H1 (cell line): ENCODE data around the gene PTPN21. TPM values are rescaled to one million over a fixed set of nuclear protein-coding genes. Genes with fewer than 3 reads are reported as not detected.

Experiments
- CTCF ChIA-PET: fragments of 300-600 bp; sonication (Branson Sonifier 250); formaldehyde crosslinking; loops from one replicate; lab custom pipeline; 2021; ENCODE audit not compliant: partially characterized antibody; lab: Charles Lee
- POLR2A ChIA-PET: fragments of 300-600 bp; sonication (Branson Sonifier 250); formaldehyde crosslinking; loops from one replicate; lab custom pipeline; 2021; ENCODE audit warnings: inconsistent platforms; ENCODE audit not compliant: partially characterized antibody; lab: Charles Lee
- DNase-seq, 2 experiments: peaks; one replicate each; pipeline versions ENCODE4 v3.0.0 to v3.0.0-alpha.2; 2010 to 2022; ENCODE audit warnings: low spot score in 2 of 2, low read depth in 1 of 2, mixed read lengths in 1 of 2
- FAIRE-seq: peaks from 2 replicates; lab custom pipeline; 2011; peaks lifted over from hg19 to GRCh38; lab: Jason Lieb, UNC
- H2AFZ ChIP-seq: 2 replicates; pipeline ENCODE4 v1.8.1; 2012; ENCODE audit warnings: low read length, inconsistent platforms
- H2AK5ac ChIP-seq: 2 replicates; pipeline ENCODE4 v1.6.1; 2013; ENCODE audit warnings: low read depth, low read length
- H2BK120ac ChIP-seq: replicated peaks from 2 replicates; pipeline ENCODE3; 2013; ENCODE audit warnings: low read depth, low read length, inconsistent platforms
- H2BK12ac ChIP-seq: 2 replicates; pipeline ENCODE4 v1.6.1; 2013; ENCODE audit warnings: low read depth, low read length
- H2BK15ac ChIP-seq: 2 replicates; pipeline ENCODE4 v1.6.1; 2013; ENCODE audit warnings: low read length
- H2BK20ac ChIP-seq: 2 replicates; pipeline ENCODE4 v1.6.1; 2013; ENCODE audit warnings: low read length
- H2BK5ac ChIP-seq: 2 replicates; pipeline ENCODE4 v1.6.1; 2013; ENCODE audit warnings: low read depth, low read length
- H3K14ac ChIP-seq: 2 replicates; pipeline ENCODE4 v1.6.1; 2013; ENCODE audit warnings: inconsistent platforms; ENCODE audit not compliant: insufficient read length
- H3K18ac ChIP-seq: 2 replicates; pipeline ENCODE4 v1.6.1; 2013; ENCODE audit warnings: low read length; ENCODE audit errors: extremely low read depth
- H3K23ac ChIP-seq: 2 replicates; pipeline ENCODE4 v1.6.1; 2013; ENCODE audit warnings: inconsistent platforms; ENCODE audit not compliant: insufficient read length
- H3K23me2 ChIP-seq: 2 replicates; pipeline ENCODE4 v1.6.1; 2013; ENCODE audit warnings: low read depth, low read length
- H3K27ac ChIP-seq: 2 replicates; pipeline ENCODE4 v1.6.1; 2011; ENCODE audit warnings: low read depth, low read length, inconsistent platforms
- H3K27me3 ChIP-seq, 4 experiments: replicated peaks in 1 of 4; 1 replicate in 1 of 4; 2 replicates in 3 of 4; pipeline versions ENCODE4 v1.6.1 to v1.8.1; 2011 to 2013; ENCODE audit warnings: low read length in 3 of 4, mild to moderate bottlenecking in 3 of 4, inconsistent platforms in 2 of 4, mixed read lengths in 2 of 4, moderate library complexity in 1 of 4; ENCODE audit not compliant: control insufficient read depth in 3 of 4, insufficient read depth in 3 of 4; ENCODE audit errors: extremely low read depth in 1 of 4
- H3K36me3 ChIP-seq, 4 experiments: 2 replicates each; pipeline versions ENCODE4 v1.6.1 to v1.8.1; 2011 to 2013; ENCODE audit warnings: mild to moderate bottlenecking in 4 of 4, low read length in 3 of 4, moderate library complexity in 2 of 4, control low read depth in 1 of 4, inconsistent platforms in 1 of 4; ENCODE audit not compliant: insufficient read depth in 4 of 4, control insufficient read depth in 2 of 4
- H3K4ac ChIP-seq: replicated peaks from 2 replicates; pipeline ENCODE3; 2013; ENCODE audit warnings: low read length, low read depth, mixed read lengths, inconsistent platforms; ENCODE audit not compliant: insufficient read length
- H3K4me1 ChIP-seq, 4 experiments: replicated peaks in 1 of 4; 1 replicate in 1 of 4; 2 replicates in 3 of 4; pipeline versions ENCODE4 v1.6.1 to v1.8.1; 2011 to 2013; ENCODE audit warnings: low read length in 3 of 4, inconsistent platforms in 2 of 4, mixed read lengths in 1 of 4; ENCODE audit not compliant: insufficient read depth in 4 of 4, control insufficient read depth in 3 of 4
- H3K4me2 ChIP-seq, 2 experiments: 2 replicates each; pipeline versions ENCODE4 v1.6.1 to v1.8.1; 2011 to 2013; ENCODE audit warnings: low read depth in 2 of 2, low read length in 2 of 2, control low read depth in 1 of 2, inconsistent platforms in 1 of 2, mild to moderate bottlenecking in 1 of 2; ENCODE audit not compliant: insufficient read depth in 1 of 2
- H3K4me3 ChIP-seq, 4 experiments: fragments of 200-600, 300-600 bp in 1 of 4; sonication (generic), shearing (Covaris generic), sonication (Bioruptor Twin) in 1 of 4; 2 replicates each; pipeline versions ENCODE4 v1.5.1 to v1.8.1; 2011 to 2016; ENCODE audit warnings: low read length in 4 of 4, low read depth in 3 of 4, control low read depth in 2 of 4, inconsistent platforms in 2 of 4, mild to moderate bottlenecking in 2 of 4, mixed read lengths in 1 of 4, moderate library complexity in 1 of 4; ENCODE audit not compliant: insufficient read depth in 2 of 4; ENCODE audit errors: extremely low read depth in 1 of 4
- H3K56ac ChIP-seq: replicated peaks from 2 replicates; pipeline ENCODE3; 2013; ENCODE audit warnings: low read depth, mild to moderate bottlenecking, mixed read lengths, low read length, inconsistent platforms; ENCODE audit not compliant: insufficient read length
- H3K79me1 ChIP-seq: 2 replicates; pipeline ENCODE4 v1.6.1; 2013; ENCODE audit warnings: low read depth, low read length, control low read depth
- H3K79me2 ChIP-seq, 2 experiments: 2 replicates each; pipeline versions ENCODE4 v1.6.1 to v1.8.1; 2012 to 2013; ENCODE audit warnings: low read length in 2 of 2, mild to moderate bottlenecking in 2 of 2, inconsistent platforms in 1 of 2; ENCODE audit not compliant: insufficient read depth in 2 of 2, control insufficient read depth in 1 of 2
- H3K9ac ChIP-seq, 4 experiments: replicated peaks in 1 of 4; 1 replicate in 1 of 4; 2 replicates in 3 of 4; pipeline versions ENCODE4 v1.6.1 to v1.8.1; 2011 to 2013; ENCODE audit warnings: low read depth in 3 of 4, low read length in 3 of 4, control low read depth in 2 of 4, mild to moderate bottlenecking in 2 of 4, moderate library complexity in 2 of 4, inconsistent platforms in 1 of 4; ENCODE audit errors: extremely low read depth in 1 of 4
- H3K9me3 ChIP-seq, 2 experiments: 2 replicates each; pipeline versions ENCODE4 v1.6.1 to v1.8.1; 2012 to 2013; ENCODE audit warnings: mild to moderate bottlenecking in 2 of 2, moderate library complexity in 2 of 2, control low read depth in 1 of 2, inconsistent platforms in 1 of 2, low read depth in 1 of 2, low read length in 1 of 2, mixed read lengths in 1 of 2; ENCODE audit not compliant: insufficient read depth in 2 of 2
- H4K20me1 ChIP-seq, 2 experiments: replicated peaks in 1 of 2; 2 replicates each; pipeline versions ENCODE3 to v1.8.1; 2011 to 2013; ENCODE audit warnings: inconsistent platforms in 2 of 2, low read length in 2 of 2, mild to moderate bottlenecking in 1 of 2; ENCODE audit not compliant: insufficient read depth in 2 of 2, control insufficient read depth in 1 of 2
- H4K5ac ChIP-seq: 2 replicates; pipeline ENCODE4 v1.6.1; 2013; ENCODE audit warnings: low read length, low read depth, mixed read lengths, inconsistent platforms; ENCODE audit not compliant: insufficient read length
- H4K8ac ChIP-seq: 2 replicates; pipeline ENCODE4 v1.8.0; 2013; ENCODE audit warnings: mild to moderate bottlenecking, moderate library complexity, low read length, inconsistent platforms; ENCODE audit not compliant: insufficient read depth; ENCODE audit errors: extremely low read depth
- H4K91ac ChIP-seq: replicated peaks from 2 replicates; pipeline ENCODE3; 2013; ENCODE audit warnings: low read length, mixed read lengths, inconsistent platforms; ENCODE audit not compliant: insufficient read length
- BCL11A ChIP-seq, 2 experiments: IDR thresholded peaks; one replicate each; pipeline ENCODE4 v1.6.1; 2011; ENCODE audit warnings: low read depth in 2 of 2, low read length in 2 of 2, mild to moderate bottlenecking in 2 of 2
- CTBP2 ChIP-seq: IDR thresholded peaks from 2 replicates; pipeline ENCODE4 v1.7.0; 2011; ENCODE audit warnings: borderline replicate concordance, mild to moderate bottlenecking, moderate library complexity, mixed read lengths, low read length; ENCODE audit not compliant: insufficient read depth, insufficient read length
- EZH2 ChIP-seq: fragments of 200-600 bp; sonication (generic); IDR thresholded peaks from 2 replicates; pipeline ENCODE4 v1.7.1; 2012; ENCODE audit warnings: low read depth, mild to moderate bottlenecking, moderate library complexity, low read length, inconsistent platforms; ENCODE audit not compliant: severe bottlenecking
- JUND ChIP-seq: IDR thresholded peaks from 2 replicates; pipeline ENCODE4 v1.6.1; 2011; ENCODE audit warnings: mild to moderate bottlenecking, improper control_type of control experiment, low read length
- NANOG ChIP-seq: IDR thresholded peaks from 2 replicates; pipeline ENCODE4 v1.6.1; 2011; ENCODE audit warnings: low read length, low read depth, mild to moderate bottlenecking, inconsistent platforms; ENCODE audit not compliant: insufficient read depth, poor library complexity, severe bottlenecking
- POLR2A ChIP-seq, 2 experiments: IDR thresholded peaks; 1 replicate in 1 of 2; 2 replicates in 1 of 2; pipeline ENCODE4 v1.6.1; 2011; ENCODE audit warnings: low read depth in 2 of 2, low read length in 2 of 2, mild to moderate bottlenecking in 2 of 2; ENCODE audit errors: control extremely low read depth in 1 of 2
- SIN3A ChIP-seq, 2 experiments: IDR thresholded peaks in 1 of 2; conservative IDR thresholded peaks in 1 of 2; 2 replicates each; pipeline ENCODE4 v1.6.1; 2011 to 2012; ENCODE audit warnings: low read length in 2 of 2, improper control_type of control experiment in 1 of 2, low read depth in 1 of 2, mild to moderate bottlenecking in 1 of 2
- SP1 ChIP-seq: IDR thresholded peaks from 2 replicates; pipeline ENCODE4 v1.6.1; 2011; ENCODE audit warnings: low read depth, low read length
- TCF12 ChIP-seq: IDR thresholded peaks from 2 replicates; pipeline ENCODE4 v1.6.1; 2011; ENCODE audit warnings: low read depth, mild to moderate bottlenecking, low read length
- whole genome bisulfite sequencing, 2 experiments: shearing (Covaris generic) in 1 of 2; methylation state at CpG; one replicate each; pipeline versions ENCODE4 v1.1.6 to v1.1.7; 2013 to 2015; ENCODE audit warnings: low lambda C conversion rate in 2 of 2, mixed read lengths in 2 of 2, inconsistent platforms in 1 of 2, low coverage in 1 of 2, missing lambda C conversion rate in 1 of 2; ENCODE audit not compliant: insufficient replicate concordance in 2 of 2, insufficient coverage in 1 of 2, insufficient read length in 1 of 2; ENCODE audit errors: extremely low coverage in 1 of 2, missing lambda C conversion rate in 1 of 2; 5-methylcytosine and 5-hydroxymethylcytosine counted together
- polyA plus RNA-seq, 7 experiments: library from polyadenylated mRNA; depleted of rRNA in 3 of 7; stranded (reverse) in 5 of 7; unstranded in 2 of 7; fragments of >200 nt in 5 of 7; fragments of 200-250 nt in 2 of 7; gene quantifications; 1 replicate in 5 of 7; 2 replicates in 1 of 7; 4 replicates in 1 of 7; pipeline versions ENCODE4 v1.2.1 to v1.2.3, GENCODE V29; 2011 to 2013; ENCODE audit warnings: missing spikeins in 2 of 7, mixed read lengths in 2 of 7
- total RNA-seq: library from RNA; stranded (reverse); fragmentation: NEBNext Ultra II Directional; extraction: Animal tissue kit (Norgen Biotek cat#: 25700); gene quantifications from 2 replicates; pipeline ENCODE4 v1.2.1, GENCODE V29; 2021
- TF ChIP-seq, protein P1 (sequence below): IDR thresholded peaks from 2 replicates; pipeline ENCODE4 v1.6.1; 2011; ENCODE audit warnings: low read length, improper control_type of control experiment
- TF ChIP-seq, protein P2 (sequence below): IDR thresholded peaks from 2 replicates; pipeline ENCODE4 v1.6.1; 2012; ENCODE audit warnings: inconsistent platforms

Gene PTPN21
- total and polyA plus RNA-seq, 2 of the 8 experiments (the other 6 are each of a cell fraction or from before 2014, with no cell fraction given): 6.5 to 16.1 TPM

DNA sequence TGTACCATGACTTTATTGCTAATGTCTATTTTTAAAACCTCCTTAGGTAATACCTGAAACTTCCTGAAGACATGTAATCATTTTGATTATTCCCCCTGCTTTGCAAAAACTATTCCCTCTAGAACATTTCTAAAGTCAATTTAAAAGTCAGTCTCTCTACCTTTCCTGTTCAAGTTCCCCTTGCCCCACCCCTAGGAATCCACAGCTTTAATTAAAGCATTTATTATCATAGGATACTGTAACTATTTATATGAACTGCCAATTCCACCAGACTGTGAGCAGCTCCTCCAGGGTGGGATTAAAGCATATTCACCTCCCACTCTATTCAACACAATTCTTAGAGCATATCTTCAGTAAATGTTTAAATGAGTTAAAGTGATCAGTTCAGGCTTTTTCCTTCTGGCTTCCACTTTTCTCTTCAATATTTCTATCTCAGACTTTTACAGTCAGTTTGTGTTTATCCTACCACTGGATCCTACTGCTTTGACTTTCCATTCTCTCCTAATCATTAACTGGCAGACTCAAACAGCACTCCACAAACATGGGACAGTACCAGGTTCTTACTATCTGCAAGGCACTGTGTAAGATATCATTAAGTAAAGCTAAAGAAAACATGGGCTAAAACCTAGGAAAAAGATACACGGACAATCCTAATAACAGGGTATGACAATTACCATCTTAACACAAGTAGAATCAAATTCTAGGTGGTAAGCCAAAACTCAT lies 39.1 kb downstream of the PTPN21 start:
- H3K14ac ChIP-seq: no peak overlapping the region
- no peaks in the 10 kb centered on the region for H3K9me3 ChIP-seq
- no peaks in the 10 kb centered on the region for H3K23me2 ChIP-seq
- H4K8ac ChIP-seq: no peak overlapping the region
- H3K79me1 ChIP-seq: no peaks in the 10 kb centered on the region
- no peak overlapping the region for H3K23ac ChIP-seq
- WGBS, 2 experiments: 78% methylated on average over 1 of the region's 1 CpG; no CpG with 5 or more reads in 1 of the 2 experiments
- H4K5ac ChIP-seq: no peak overlapping the region
- peaks cover 0 to 2% of the 10 kb centered on the region in 2 experiments for H4K20me1 ChIP-seq
- H2BK5ac ChIP-seq: no peak overlapping the region
- DNase-seq: no peak
- H3K4me2 ChIP-seq: no peak overlapping the region
- H3K4me3 ChIP-seq: no peak overlapping the region
- no peak overlapping the region for H2AK5ac ChIP-seq
- no peak for FAIRE-seq
- no peak overlapping the region for H2BK120ac ChIP-seq
- H3K56ac ChIP-seq: no peak overlapping the region
- peaks cover 0 to 2% (median 0%) of the 10 kb centered on the region in 4 experiments; a peak in 1 of 8 replicates for H3K36me3 ChIP-seq
- H3K4ac ChIP-seq: no peak overlapping the region
- no peak overlapping the region for H3K9ac ChIP-seq
- no peak overlapping the region for H2BK12ac ChIP-seq
- no peak overlapping the region for H2BK20ac ChIP-seq
- H3K27me3 ChIP-seq: no peaks in the 10 kb centered on the region
- H4K91ac ChIP-seq: no peak overlapping the region
- H3K79me2 ChIP-seq: no peaks in the 10 kb centered on the region
- H3K27ac ChIP-seq: no peak overlapping the region
- ChIA-PET CTCF (interaction anchor here (1.4 kb wide), 2 partner anchors 22 to 52 kb away, joined by 3 to 4 read pairs; no protein-coding TSS in a partner anchor), POLR2A (no interaction called here)
- H2BK15ac ChIP-seq: no peak overlapping the region
- H3K4me1 ChIP-seq: no peaks in the 10 kb centered on the region
- H3K18ac ChIP-seq: no peak overlapping the region
- no peak overlapping the region for H2AFZ ChIP-seq
- TF ChIP-seq JUND (no peak), BCL11A (IDR thresholded peaks at IDR 0.05; ENCODE audit: low read depth in 2 of 2, low read length in 2 of 2) (no peak), TCF12 (no peak), NANOG (no peak), SP1 (no peak), EZH2 (no peak), SIN3A (conservative IDR thresholded peaks at IDR 0.05 in 1 of 2, IDR thresholded peaks at IDR 0.05 in 1 of 2; ENCODE audit: low read depth in 1 of 2, low read length in 2 of 2) (no peak), POLR2A (IDR thresholded peaks at IDR 0.05; ENCODE audit: control extremely low read depth in 1 of 2, low read depth in 2 of 2, low read length in 2 of 2) (no peak), CTBP2 (no peak)
- TF ChIP-seq, protein P1, sequence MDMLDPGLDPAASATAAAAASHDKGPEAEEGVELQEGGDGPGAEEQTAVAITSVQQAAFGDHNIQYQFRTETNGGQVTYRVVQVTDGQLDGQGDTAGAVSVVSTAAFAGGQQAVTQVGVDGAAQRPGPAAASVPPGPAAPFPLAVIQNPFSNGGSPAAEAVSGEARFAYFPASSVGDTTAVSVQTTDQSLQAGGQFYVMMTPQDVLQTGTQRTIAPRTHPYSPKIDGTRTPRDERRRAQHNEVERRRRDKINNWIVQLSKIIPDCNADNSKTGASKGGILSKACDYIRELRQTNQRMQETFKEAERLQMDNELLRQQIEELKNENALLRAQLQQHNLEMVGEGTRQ: no peak
- TF ChIP-seq, protein P2, sequence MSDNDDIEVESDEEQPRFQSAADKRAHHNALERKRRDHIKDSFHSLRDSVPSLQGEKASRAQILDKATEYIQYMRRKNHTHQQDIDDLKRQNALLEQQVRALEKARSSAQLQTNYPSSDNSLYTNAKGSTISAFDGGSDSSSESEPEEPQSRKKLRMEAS: no peak
